Amniotic stem cell (primary cell): ENCODE data around the gene CXCL17.

ENCODE experiments used
- DNase-seq: peaks from one replicate; lab custom pipeline; 2025; lab: John Stamatoyannopoulos, UW

The CXCL17 gene

DNA sequence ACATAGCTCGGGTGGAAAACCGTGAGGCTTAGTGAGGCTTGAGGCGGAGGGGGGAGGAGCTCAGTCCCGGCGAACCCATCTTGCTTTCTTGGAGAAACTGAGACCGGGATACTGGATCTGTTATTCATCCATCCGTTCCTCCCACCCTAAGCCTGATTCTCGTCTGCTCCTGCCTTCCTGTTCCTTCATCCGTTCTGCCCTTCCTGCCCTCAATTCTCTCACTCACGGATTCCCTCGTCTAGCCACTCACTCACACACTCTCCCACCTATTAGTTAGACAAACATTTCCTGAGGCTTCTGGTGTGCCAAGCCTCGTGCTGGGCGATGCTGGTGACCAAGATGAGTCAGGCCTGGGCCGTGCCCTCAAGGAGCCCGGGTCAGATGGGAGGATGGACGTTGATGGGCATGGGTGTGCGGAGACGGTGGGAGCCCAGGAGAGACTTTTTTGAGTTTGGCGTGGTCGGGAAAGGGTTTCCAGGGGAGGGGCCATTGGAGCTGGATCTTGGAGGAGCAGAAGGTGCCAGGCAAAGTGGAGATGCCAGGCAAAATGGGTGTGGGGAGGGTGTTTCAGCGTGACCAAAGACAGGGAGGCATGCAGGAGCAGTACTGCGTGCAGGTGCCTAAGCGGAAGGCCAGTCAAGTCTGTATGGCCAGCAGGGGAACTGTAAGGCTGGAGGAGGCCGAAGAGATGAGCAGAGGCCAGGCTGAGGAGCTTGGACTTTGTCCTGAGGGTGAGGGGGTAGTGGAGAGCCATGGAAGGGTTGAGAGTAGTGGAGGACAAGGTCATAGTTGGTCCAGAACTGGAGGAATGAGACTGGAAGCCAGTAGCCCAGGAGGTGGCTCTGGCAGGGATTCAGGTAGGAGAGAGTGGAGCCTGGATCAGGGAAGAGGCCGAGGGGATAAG lies 45.2 kb downstream of the CXCL17 start:
- DNase-seq = no peak

DNA sequence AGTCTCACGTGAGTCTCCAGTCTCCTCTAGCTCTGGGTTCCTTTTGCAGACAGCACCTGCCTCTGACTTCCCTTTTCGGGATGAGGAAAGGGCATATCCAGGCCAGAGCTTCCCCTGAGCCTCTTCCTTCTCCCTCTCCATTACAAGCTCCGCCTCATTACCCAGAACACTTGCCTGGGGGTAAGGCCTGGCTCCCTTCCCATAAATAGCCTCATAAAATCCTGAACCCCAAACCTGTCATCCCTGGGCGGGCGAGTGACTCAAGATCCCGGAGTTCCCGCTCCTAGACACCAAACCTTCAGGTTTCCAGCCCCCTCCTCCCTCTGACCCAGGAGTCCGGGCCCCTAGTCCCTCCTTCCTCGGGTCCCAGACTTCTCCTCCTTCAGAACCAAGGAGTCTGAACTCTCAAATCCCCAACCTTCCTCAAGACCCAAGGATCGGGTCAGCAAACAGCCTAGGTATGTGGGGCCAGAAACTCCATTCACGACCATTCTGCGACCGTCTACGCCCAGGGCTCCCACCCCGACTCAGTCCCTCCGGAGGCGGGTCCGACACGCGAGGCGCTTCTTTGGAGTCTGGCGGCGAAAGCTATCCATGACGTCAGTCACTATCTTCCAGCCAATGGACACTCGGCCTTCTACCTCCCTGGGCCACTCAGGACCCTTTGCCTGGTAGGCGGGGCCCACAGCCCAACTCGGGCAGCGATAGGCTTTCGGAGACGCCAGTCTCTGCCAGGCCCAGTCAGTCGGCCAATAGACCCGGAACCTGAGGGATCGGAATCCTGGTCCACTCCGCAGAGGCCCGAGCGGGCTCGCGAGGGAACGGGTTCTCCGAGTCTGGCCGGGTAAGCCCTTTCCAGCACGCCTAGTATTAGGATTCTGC lies 46.1 kb downstream of the CXCL17 start:
- peak; percentile 95 for DNase-seq

DNA sequence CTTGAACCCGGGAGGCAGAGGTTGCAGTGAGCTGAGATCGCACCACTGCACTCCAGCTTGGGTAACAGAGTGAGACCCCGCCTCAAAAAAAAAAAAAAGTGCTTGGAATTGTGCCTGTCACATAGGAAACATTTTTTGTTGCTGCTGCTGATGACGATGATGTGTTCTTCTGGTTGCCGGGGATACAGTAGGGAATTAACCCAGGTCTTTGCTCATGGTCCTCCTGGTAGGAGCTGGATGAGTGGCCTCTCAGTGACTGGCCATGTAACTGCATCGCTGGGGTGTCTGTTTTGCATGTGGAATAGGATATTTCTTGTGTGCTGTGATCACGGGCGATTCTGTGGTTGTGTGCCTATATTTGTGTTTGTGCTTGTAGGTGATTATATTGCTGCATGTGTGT lies 48.0 kb downstream of the CXCL17 start:
- DNase-seq = no peak

DNA sequence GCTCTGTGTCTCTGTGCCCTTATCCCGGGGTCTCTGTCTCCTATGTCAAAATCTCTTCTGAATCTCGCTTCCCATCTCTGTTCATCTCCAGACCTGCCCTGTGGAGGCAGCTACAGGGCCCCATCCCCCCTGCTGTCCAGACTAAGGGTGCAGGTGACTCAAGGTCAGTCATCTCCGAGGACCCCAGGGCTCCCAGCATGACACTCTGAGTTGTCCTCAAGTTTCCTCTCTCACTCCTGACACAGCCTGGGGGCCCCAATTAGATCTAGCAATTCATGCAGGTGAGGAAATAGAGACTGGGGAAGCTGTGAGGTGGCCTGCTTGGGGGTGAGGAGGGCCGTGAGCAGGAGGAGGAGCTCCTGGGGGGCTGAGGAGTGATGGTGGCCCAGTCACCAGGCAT lies 50.6 kb downstream of the CXCL17 start:
- DNase-seq = no peak

DNA sequence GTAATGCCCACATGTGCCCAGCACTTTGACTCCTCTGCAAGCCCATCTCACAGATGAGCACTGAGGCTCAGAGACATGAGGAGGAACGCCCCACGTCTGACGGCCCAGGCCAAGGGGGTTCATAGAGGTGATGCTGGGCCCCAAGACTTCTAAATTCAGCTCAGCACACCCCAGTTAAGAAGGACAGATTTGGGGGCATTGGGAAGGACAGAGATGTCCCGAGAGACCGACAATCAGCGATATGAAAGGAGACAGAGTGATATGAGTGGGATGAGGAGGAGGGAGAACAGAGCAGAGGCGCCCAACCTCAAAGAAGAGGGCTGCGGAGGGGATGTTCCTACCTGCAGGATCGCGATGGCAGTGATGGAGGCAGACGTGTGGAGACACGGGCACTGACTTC lies 52.8 kb downstream of the CXCL17 start, which contains the start of gene CNFN:
CNFN (minus strand) TSS at position 399 of the 400 bp plus-strand sequence. CDS start 1,260 bp downstream, outside the sequence.
- no peak for DNase-seq

DNA sequence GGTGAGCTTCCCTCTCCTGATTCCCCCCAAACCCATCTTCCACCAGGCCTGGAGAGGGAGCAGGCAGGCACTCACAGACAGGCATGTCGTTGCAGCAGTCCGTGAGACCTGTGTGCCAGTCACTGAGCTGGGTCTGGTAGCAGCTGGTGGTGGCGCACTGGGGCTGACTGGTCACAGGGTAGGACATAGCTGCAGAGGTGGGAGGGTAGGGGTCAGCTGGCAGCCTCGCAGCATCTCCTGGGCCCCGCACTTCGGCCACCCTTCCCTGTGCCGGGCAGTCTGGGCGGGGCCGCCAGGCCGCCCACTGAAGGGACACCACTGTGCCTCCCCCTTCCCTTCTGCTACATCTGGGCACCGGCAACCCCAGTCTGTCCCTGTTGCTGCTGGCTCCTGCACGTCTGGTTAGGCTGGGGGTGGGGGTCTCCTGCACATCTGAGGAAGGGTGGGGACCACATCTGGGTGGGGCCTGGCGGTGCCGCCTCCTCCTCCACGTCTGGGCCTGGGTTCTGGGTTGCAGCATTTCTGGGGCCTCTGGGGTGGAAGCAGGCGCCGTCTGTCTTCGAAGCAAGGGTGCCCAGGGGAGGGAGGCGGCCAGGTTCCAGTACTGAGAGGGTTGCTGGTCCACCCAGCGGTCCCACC lies 53.8 kb downstream of the CXCL17 start:
- no peak for DNase-seq

DNA sequence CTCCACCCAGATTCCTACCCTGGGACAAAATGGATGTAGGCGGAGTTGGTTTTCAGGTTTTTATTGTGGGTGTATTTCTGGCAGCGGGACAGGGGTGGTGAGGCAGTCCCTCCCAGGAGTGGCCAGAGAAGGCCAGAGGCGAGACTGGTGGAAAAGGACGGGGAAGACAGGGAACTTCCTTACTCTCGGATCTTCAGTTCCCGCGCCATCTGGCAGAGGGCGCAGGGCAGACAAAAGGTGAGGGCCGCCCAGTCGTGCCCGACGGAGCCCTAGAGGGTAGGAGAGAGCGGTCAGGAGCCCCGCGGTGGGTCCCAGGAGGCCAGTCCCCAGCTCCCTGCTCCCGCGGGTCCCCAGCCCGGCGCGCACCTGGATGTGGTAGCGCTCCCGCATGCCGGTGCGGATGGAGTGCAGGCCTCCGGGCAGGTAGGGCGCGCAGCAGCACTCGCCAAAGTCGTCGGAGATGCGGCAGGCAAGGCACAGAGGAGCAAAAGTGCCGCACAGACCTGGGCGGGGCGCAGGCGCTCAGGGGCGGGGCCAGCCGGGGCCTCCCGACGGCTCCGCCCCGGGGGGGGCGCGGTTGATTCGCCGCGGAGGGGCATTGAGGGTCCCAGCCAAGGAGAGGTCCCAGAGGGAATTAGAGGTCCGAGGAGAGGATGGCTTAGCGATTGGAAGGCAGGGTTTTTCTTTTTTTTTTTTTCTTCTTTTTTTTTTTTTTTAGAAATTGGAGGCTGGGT lies 55.6 kb downstream of the CXCL17 start:
- no peak for DNase-seq

DNA sequence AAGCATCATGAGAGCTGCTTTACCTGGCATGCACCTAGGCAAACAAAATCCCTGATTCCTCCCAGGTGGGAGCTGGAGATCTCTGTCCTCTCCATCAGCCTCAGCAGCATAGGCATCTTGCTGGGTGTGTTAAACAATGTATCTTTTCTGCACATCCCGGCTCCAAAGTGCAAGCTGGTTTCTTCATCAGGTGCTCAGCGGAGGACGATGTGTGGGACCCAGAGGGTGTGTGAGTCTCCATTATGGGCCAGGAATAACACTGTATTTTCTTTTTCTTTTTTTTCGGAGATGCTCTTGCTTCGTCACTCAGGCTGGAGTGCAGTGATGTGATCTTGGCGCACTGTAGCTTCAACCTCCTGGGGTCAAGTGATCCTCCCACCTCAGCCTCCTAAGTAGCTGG lies 62.6 kb downstream of the CXCL17 start:
- no peak for DNase-seq
